HG02981 (cell line): Measurements from ENCODE around the gene PDGFRB.
A peak's percentile ranks its signal among the peaks of the same experiment; 100 is the strongest.

Experiments
- ATAC-seq: cut with Tn5 transposase; IDR thresholded peaks from one replicate; pipeline ENCODE4 v1.9.1; 2021; ENCODE audit warnings: mild to moderate bottlenecking, moderate library complexity; ENCODE audit not compliant: unreplicated experiment

Gene PDGFRB

DNA sequence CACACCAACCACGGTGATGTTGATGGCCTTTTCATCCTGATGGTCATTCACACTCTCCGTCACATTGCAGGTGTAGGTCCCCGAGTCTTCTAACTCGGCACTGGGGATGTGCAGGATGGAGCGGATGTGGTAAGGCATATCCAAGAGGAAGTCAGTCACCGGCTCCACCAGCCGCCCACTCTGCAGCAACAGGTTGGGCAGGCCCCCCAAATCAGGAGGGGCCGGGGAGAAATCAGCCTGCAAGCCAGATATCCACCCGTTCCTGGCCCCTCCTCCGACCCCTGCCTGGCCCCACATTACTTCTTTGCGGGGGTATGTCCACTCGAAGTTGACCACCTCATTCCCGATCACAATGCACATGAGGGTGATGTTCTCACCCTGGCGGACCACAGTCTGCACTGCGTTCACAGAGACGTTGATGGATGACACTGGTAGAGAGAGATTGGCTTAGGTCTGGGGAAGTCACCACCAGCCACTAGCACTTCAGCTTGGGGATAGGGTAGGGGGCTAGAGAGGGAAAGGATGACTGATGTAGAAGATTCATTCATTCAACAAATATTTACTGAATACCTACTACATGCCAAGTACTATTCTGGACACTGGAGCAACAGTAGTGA lies 22.0 kb downstream of the PDGFRB start:
- ATAC-seq, result no peak

DNA sequence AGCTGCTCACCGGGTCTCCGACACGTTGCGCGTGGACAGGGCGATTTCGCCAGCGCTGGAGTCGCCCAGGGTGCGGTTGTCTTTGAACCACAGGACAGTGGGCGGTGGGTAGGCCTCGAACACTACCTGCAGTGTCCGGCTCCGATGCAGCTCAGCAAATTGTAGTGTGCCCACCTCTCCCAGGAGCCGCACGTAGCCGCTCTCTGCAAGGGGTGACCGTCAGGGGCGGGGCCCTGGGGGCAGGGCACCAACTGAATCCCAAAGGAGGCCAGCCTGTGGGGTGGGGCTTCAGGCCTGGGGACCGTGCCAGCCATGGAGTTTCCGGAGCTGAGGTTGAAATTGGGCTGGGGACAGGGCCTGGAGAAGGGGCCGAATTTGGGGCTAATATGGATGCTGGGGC lies 22.9 kb downstream of the PDGFRB start:
- no peak for ATAC-seq

DNA sequence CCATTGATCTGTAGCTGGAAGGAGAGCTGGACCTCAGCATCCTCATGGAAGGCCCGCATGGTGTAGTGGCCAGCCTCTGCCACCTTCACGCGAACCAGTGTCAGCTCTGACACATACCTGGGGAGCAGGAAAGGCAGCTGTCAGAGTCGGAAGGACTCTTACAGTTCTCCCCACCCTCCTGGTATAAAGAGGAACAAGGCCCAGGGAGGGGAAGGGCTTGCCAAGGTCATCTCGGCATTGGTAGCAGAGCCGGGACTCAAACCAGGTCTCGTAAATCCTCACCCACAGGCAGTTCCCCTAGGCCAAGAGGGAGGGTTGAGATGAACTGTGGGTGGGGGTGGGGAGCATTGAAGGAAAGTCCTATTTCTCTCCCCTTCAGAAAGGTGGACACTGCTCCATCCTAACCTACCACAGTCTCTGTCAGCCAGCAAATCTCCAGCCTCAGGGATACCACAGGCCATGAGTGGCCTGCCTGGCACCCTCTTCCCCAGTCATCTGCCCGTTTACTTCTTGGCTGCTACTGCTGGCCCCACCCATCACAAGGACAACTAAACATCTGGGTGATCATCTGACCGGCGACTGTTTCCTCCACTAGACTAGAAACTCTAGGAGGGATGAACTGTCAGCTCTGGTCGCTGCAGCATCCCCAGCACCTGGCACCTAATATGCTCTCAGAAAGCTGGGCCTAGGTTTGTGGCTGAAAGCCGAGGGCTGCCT lies 23.5 kb downstream of the PDGFRB start:
- no peak for ATAC-seq

DNA sequence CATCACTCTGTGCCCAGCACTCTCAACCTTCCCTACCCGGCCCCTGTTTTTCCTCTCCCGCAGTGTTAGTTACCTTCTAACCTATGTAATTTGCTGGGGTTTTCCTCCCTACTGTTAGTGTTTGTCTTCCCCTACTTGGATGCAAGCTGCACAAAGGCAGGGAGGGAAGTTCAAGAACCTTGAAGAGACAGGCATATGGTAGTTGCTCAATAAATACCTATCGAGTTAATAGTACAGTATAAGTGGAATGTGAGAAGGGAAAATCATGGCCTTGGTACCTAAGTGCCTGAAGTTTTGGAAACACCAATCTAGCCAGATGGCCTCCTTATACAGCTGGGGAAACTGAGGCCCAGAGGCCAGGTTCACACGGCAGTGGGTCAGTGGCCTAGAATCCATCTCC lies 24.2 kb downstream of the PDGFRB start:
- ATAC-seq, result no peak

DNA sequence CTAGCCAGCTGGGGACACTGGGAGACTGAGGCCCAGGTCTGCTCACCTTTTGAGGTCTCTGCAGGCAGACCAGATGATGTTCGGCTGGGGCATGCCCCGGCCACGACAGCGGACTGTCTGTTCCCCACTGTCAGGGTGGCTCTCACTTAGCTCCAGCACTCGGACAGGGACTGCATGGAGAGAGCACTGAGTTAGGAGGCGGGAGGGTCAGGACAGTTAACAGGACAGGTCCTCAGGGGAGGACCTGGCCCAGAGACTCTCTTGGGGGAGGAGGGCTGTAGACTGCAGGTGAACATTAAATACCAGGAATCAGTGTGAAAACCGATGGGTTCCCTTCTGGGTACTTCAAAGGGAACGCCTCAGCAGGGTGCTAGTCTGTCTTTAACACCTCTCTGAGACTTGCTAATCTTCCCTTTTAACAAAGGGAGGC lies 25.1 kb downstream of the PDGFRB start:
- no peak for ATAC-seq

DNA sequence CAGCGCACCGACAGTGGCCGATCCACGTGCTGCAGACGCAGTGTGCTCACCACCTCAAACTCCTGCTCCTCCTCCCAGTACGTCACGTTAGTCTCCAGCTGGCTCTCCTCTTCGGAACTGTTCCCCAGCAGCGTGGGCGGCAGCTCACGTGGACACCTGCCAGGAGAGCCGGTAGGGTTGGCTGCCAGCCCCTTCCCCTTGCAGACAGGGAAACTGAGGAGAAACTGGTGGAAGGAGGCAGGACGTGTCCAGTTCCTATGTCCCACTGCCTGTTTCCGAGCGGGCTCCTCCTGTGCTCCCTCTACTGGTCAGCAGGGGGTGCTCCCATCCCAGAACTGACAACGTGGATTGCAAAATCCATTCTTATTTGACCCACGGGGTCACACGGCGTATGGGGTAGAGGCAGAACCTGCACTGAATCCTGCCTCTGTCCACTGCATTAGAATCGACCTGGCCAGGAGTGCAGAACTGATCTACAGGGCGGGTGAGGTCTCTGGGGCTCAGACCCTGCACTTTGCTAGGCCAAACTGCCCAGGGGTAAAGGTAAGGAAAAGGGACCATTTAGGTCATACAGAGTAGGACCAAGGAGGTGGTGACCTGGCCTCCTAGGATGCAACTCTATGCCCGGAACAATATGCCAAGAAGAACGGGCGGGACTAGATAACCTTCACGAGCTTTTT lies 25.7 kb downstream of the PDGFRB start:
- ATAC-seq, result no peak

DNA sequence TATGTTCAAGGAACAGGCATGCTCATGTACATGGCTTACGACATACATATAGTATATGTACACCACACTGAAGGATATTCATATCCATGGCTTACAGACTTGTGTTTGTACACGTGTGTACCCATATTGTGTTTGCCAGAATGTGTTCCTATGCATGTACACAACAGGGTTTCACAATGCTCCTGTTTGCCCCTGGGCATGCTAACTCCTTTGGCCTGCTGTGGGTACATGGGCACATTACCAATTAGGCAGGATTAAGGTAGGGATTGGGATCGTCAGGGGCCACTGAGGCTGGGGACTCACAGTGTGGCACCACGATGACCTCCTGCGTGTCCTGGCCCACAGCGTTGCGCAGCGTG lies 26.2 kb downstream of the PDGFRB start:
- no peak for ATAC-seq

DNA sequence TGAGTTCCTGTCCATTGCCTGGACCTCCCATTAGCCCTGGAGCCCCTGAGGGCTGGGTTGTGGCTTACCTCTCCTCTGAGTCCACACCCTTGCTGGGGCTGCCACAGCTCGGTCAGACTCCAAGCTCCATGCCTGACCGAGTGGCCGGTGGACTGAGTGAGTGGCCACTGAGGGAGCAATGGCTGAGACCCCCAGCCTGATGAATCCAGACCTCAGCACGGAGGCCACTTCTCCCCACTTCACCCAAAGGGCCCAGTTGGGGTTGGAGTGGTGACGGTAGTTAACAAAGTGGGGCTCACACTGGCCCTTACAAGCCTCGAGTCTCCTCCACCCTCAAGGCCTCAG lies 28.8 kb downstream of the PDGFRB start:
- ATAC-seq, result no peak

DNA sequence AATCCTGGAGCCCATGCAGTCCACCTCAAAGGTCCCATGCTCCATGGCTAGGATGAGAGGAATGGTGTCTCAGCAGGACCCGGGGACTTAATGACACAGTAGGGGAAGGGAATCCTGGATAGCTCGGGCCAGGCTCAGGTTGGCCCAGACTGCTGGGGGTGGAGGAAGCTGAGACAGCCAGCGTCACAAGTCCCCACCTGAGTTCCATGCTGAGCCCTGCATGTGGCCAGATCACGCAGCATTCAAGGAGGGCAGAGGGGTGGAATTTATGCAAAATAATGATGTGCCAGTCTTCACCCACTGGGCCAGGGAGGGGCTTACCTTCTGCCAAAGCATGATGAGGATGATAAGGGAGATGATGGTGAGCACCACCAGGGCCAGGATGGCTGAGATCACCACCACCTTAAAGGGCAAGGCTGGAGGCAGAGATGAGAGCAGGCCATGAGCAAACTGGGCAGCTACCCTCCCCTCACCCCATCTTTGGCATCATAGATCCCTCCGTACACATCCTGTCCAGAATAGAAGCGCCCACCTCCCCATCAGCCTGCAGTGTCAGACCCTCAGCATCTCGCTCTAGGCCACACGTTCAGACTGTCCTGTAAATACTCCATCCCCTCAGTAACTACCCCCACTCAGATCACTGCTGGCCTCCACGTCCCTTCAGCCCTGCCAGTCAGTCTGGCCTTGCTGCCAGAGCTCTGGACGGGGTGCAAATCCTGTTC lies 29.3 kb downstream of the PDGFRB start:
- no peak for ATAC-seq

DNA sequence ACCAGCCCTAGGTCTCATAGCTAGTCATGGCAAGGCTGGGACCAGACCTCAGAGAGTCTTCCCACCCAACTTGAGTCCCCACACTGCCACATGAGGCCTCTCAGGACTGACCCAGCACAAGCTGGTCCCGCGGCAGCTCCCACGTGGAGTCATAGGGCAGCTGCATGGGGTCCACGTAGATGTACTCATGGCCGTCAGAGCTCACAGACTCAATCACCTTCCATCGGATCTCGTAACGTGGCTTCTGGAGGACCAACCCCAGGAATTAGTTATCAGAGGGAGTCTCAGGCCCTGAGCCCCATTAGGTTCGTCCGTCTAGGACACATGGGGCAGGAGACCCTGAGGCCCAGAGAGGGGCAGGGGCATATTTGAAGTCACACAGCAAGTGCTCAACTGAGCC lies 30.3 kb downstream of the PDGFRB start:
- ATAC-seq, result no peak

DNA sequence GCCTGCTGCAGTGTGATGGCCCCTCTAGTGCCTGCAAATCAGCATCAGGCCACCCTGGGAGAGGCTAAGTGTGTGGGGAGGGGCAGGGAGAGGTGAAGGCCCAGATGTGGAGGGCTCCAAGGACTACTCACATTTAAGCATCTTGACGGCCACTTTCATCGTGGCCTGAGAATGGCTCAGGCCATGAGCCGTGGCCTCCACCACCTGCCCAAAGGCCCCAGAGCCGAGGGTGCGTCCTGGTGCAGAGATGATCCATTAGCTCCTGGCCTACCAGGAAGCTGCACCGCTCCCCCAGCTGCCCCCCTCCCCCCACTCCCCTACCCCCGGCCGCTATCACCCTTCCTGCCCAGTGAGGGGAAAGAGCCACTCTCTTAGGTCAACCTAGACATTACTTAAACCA lies 31.0 kb downstream of the PDGFRB start:
- ATAC-seq, result no peak

DNA sequence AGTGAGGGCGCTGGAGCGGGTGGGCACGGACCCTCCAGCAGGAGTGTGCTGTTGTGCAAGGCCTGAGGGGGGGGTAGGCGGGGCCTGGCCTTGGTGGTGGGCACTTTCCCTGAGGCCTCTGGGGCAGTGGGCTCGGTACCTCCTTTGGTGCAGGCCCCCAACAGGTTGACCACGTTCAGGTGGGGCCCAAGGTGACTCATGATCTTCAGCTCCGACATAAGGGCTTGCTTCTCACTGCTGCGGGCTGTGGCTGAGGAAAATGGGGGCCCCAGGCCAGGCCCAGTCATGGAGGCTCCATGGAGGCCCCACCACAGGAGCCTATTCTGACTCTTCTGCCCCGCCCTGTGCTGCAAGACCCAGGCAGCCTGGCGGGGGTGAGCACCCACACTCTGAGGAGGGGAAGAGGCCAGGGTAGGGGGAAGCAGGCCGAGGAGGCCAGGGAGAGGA lies 31.5 kb downstream of the PDGFRB start:
- no peak for ATAC-seq

DNA sequence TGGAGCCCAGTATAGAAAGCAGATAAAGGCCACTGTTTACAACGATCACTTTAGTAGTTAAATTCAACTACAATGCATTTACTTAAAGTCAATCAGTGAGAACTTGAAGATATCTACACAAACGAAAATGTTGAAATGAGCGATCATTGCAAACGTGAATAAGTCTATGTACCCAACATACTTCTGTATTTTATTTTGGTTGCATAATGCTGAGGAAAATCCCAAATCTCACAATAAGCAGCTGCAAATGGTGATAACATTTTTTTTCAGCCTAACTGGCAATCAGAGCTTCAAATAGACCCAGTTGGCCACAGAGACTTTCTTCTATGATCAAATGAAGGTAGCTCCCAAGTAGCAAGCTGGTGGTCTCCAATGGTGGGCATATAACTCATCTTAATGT lies 32.1 kb downstream of the PDGFRB start:
- ATAC-seq, result no peak

DNA sequence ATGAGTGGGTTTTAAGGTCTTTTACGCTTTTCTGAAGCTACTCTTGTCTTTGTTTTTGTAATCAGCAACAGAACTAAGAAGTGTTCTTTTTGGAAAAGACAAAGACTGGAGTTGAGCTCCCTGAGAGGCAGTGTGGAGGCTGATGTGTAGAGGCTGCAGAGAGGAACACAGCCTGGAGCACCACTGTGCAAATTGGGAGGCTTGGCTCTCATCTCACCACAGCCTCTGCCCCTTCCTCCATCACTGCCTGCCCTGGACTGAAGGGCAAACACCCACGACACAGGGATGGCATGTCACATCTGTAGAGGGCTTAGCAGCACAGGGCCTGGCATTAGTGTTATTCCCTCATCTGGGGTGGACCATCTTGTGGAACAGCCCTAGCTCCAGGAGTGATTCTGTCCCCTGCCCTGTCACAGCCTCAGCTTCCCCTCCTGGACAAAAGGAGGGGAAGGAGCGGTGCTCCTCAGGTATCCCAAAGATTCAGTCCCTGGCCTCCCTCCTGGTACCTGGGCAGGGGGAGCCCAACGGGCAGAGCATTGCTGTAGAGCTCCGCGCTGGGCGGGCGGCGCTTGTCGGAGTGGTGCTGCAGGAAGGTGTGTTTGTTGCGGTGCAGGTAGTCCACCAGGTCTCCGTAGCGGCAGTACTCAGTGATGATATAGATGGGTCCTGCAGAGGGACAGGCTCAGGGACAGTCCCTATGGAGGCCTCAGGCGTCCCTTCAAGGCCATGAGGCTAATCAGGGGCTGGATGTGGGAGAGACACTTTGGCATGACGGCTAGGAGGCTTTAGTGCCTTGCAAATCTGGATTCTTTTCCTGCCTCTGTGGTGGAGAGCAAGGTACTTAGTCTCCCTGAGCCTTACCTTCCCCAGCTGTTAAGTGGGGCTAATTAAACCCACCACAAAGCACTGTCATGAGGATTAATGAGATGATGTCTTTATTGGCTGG lies 32.8 kb downstream of the PDGFRB start:
- ATAC-seq, result no peak

DNA sequence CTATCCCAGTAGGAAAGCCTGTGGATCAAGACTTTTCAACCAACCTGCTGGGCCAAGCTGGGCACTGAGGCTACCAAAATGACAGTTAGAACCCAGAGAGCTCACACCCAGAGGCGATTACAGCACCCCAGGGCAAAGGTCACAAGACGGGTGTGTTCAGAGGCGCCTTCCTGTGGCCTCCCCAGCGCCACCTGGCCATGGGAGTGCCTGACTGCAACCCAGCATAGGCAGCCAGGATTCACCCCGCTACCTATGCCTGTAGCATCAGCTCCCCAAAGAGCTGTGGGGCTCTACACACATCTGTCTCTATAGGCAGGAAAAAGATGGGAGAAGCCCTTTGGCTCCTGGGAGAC lies 33.5 kb downstream of the PDGFRB start:
- peak; percentile 73 for ATAC-seq

DNA sequence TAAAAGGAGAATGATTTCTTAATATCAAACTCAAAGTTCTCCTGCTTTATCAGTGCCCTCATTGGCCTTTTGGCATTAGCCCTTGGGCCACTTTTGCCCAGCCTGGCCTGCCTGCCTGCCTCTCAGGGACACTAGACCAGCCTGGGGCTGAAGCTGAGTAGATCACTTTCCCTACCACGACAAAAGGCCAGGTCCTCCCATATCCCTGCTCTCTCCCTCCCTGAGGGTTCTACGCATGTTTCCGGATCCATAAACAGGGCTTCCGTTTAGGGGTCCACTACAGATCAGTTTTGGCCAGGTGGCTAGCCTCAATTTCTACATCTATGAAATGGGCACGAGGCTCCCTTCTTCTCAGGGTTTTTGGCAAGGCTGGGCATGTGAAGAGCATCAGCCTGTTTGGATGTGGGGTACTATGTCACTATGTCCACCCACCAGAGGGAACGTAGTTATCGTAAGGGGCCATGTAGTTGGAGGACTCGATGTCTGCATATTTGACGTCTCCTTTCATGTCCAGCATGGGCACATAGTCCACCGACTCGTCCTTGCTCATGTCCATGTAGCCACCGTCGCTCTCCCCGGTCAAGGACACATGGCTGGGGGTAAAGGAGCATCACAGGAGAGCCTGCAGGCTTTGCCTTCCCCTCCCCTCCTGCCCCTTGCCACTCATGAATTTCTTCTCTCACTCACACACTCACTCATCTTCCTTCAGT lies 34.0 kb downstream of the PDGFRB start:
- ATAC-seq, result no peak

DNA sequence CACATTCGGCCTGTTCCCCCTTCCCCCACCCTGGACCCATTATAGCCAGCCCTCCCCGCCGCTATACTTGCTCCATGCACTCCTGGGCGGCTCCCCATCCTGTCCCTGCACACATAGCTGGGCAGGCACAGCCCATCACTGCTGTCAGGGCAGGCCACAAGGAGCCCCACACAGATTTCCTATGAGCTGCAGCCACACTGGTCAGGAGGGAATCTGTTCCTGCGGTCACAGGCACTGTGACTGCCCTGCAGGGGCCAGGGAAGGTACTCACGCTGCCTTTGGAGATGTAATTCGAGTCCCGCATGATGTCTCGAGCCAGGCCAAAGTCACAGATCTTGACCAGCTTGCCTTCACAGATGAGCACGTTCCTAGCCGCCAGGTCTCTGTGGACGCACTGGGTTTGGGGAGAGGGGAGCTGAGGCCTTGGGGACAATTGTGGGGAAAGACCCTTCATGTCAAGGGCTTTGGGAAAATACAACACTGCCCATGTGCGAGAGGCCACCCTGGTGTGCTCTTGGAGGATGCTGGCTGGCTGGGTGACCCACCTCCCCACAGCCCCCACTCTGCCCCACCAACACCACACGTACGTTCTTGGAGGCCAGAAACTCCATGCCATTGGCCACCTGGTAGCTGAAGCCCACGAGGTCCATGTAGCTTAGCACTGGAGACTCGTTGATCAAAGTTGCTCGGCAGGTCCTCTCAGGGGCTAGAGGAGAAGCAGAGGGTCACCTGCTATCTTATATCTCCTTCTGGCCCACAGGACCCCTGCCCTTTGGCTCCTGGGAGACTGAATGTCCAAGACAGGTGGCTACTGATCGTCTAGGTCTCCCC lies 34.8 kb downstream of the PDGFRB start:
- ATAC-seq, result no peak

DNA sequence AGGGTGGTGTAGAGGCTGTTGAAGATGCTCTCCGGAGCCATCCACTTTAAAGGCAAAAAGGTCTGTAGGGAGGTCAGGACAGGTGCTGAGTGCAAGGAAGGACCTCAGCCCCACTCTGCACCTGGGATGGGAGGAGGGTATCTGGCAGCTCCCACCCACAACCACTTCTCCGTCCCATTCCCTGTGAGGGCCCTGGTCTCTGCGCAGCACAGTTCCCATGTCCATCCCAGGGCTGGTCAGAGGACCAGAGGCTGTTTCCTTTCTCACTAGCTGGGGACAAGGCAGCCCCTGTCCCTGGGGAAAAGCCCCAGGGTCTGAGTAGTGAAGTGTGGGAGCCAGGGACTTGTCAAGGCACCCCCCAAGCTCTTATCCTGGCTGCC lies 35.6 kb downstream of the PDGFRB start:
- ATAC-seq, result no peak

DNA sequence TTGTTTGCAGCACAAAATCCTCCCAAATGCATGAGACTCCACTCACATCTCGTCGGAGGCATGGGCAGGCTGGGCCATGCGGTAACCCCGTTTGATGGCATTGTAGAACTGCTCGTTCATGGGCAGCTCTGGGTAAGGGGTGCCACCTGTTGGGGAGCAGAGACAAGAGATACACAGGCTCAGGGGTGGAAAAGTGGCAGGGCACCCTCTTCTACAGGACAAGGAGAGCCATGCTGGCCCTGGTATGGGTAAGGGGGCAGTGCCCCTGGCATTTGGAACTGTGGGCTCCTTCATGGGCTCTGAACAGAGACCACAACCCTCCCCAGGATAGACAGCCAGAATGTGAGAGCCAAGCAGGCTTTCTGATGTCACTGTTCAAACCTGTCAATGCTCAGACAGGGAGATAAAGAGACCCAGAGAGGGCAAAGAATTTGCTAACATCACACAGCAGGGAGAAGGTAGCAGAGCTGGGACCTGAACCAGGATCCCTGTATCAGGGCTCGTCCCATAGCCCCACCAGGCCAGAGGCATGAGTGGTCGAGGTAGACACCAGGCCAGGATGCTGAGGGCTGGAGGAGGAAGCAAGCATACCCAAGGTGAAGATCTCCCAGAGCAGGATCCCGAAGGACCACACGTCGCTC lies 36.1 kb downstream of the PDGFRB start:
- ATAC-seq, result no peak
